Adrenal gland (tissue), 12 donors: Measurements from ENCODE around the gene CDH15. TPM values are rescaled to one million over a fixed set of nuclear protein-coding genes. Genes with fewer than 3 reads are reported as not detected.

Experiments
- DNase-seq, 7 donors: peaks; one replicate each; pipeline ENCODE4 v3.0.0-alpha.2; 2019 to 2020
- H3K27ac ChIP-seq, 5 donors: fragments of 200-600 bp; sonication (generic) in 4 of 5; 1 replicate in 3 of 5; 2 replicates in 2 of 5; pipeline versions ENCODE4 v1.5.1 to v1.8.0; 2016 to 2020; ENCODE audit warnings: mild to moderate bottlenecking in 1 of 5
- H3K27me3 ChIP-seq: fragments of 200-600 bp; 2 replicates; pipeline ENCODE4 v1.8.0; 2021
- H3K36me3 ChIP-seq, 2 donors: fragments of 200-600 bp; replicated peaks in 1 of 2; 1 replicate in 1 of 2; 2 replicates in 1 of 2; pipeline versions ENCODE4 v1.5.1 to v1.8.0; 2018 to 2022
- H3K4me1 ChIP-seq, 2 donors: fragments of 200-600 bp; replicated peaks in 1 of 2; 1 replicate in 1 of 2; 2 replicates in 1 of 2; pipeline versions ENCODE4 v1.5.1 to v1.8.0; 2018 to 2021
- H3K4me3 ChIP-seq, 4 donors: fragments of 200-600 bp; sonication (generic) in 3 of 4; one replicate each; pipeline ENCODE4 v1.5.1; 2016 to 2018
- H3K9me3 ChIP-seq, 3 donors: fragments of 200-600 bp; sonication (generic) in 1 of 3; replicated peaks in 1 of 3; 1 replicate in 2 of 3; 2 replicates in 1 of 3; pipeline versions ENCODE4 v1.5.1 to v1.8.0; 2016 to 2021
- POLR2A ChIP-seq, 2 donors: fragments of 450-650 bp; IDR thresholded peaks; one replicate each; pipeline ENCODE4 v1.6.1; 2017; ENCODE audit warnings: antibody characterized with exemption in 2 of 2, mild to moderate bottlenecking in 2 of 2, moderate library complexity in 1 of 2
- WGBS, 4 donors: extraction: QIAGEN DNeasy Blood & Tissue Kit in 2 of 4; methylation state at CpG; one replicate each; pipeline versions ENCODE4 v1.1.5 to v1.1.7; 2013 to 2017; 5-methylcytosine and 5-hydroxymethylcytosine counted together
- intact Hi-C, 2 donors: fragments of 100-400 bp; cut with DNase I; formaldehyde crosslinking; loops; one replicate each; pipeline versions ENCODE4 v1.14.1 to v1.15.0; 2022 to 2023
- polyA plus RNA-seq, 3 donors: library from polyadenylated mRNA; stranded (reverse); fragments of 200-250 nt in 2 of 3; fragments of 350-450 nt in 1 of 3; fragmentation: Illumina TruSeq in 1 of 3; extraction: RNeasy Lipid Tissue Mini Kit (QIAGEN cat#74804) in 1 of 3; gene quantifications; one replicate each; pipeline ENCODE4 v1.2.3, GENCODE V29; 2013 to 2014
- total RNA-seq, 9 donors: library from RNA; depleted of rRNA in 4 of 9; stranded (reverse); fragments of >200 nt in 4 of 9; fragments of 120-200 nt in 1 of 9; fragmentation: NEBNext Ultra II Directional in 1 of 9; extraction: Animal tissue kit (Norgen Biotek cat#: 25700) in 1 of 9; gene quantifications; one replicate each; pipeline versions ENCODE4 v1.1.0 to v1.2.4, GENCODE V29; 2013 to 2023
- TF ChIP-seq, protein P1 (sequence below), 6 experiments: fragments of 450-650 bp in 4 of 6; fragments of 200-600 bp in 2 of 6; sonication (generic) in 1 of 6; IDR thresholded peaks; 1 replicate in 5 of 6; 2 replicates in 1 of 6; pipeline versions ENCODE4 v1.5.1 to v1.8.0; 2016 to 2021; ENCODE audit warnings: antibody characterized with exemption in 6 of 6, mild to moderate bottlenecking in 2 of 6, moderate library complexity in 1 of 6
- donor health status: healthy with polysubstance abuse.
- donor health status: Bipolar disorder and iron deficiency.
- donor health status: DM: yes; HTN: yes; CAD: no.
- donor health status: DM: no; HTN: no; CAD: no.
- donor health status: DM: no; HTN: no; CAD: no.
- donor health status: DM: yes; HTN: yes; CAD: no.

CDH15 gene
- total and polyA plus RNA-seq, 12 donors: 0.05 to 0.32 (median 0.17) TPM; not detected in 1

GRCh38 chr16:89138843-89139520 lies 32.6 kb upstream of the CDH15 start:
- H3K27me3 ChIP-seq: no peaks in the 10 kb centered on the region
- H3K9me3 ChIP-seq: no peaks in the 10 kb centered on the region
- TF ChIP-seq, protein P1, sequence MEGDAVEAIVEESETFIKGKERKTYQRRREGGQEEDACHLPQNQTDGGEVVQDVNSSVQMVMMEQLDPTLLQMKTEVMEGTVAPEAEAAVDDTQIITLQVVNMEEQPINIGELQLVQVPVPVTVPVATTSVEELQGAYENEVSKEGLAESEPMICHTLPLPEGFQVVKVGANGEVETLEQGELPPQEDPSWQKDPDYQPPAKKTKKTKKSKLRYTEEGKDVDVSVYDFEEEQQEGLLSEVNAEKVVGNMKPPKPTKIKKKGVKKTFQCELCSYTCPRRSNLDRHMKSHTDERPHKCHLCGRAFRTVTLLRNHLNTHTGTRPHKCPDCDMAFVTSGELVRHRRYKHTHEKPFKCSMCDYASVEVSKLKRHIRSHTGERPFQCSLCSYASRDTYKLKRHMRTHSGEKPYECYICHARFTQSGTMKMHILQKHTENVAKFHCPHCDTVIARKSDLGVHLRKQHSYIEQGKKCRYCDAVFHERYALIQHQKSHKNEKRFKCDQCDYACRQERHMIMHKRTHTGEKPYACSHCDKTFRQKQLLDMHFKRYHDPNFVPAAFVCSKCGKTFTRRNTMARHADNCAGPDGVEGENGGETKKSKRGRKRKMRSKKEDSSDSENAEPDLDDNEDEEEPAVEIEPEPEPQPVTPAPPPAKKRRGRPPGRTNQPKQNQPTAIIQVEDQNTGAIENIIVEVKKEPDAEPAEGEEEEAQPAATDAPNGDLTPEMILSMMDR (IDR thresholded peaks at IDR 0.05): no peak
- TF ChIP-seq POLR2A (IDR thresholded peaks at IDR 0.05): no peak
- intact Hi-C loops: no loop called here
- 93 to 96% (median 95%) methylated on average over 30 of the region's 30 CpGs for whole genome bisulfite sequencing, 4 donors
- peaks cover 0 to 45% of the 10 kb centered on the region in 2 donors for H3K36me3 ChIP-seq
- DNase-seq: no peak
- H3K27ac ChIP-seq: no peak overlapping the region
- H3K4me1 ChIP-seq: no peaks in the 10 kb centered on the region
- no peak overlapping the region for H3K4me3 ChIP-seq

DNA sequence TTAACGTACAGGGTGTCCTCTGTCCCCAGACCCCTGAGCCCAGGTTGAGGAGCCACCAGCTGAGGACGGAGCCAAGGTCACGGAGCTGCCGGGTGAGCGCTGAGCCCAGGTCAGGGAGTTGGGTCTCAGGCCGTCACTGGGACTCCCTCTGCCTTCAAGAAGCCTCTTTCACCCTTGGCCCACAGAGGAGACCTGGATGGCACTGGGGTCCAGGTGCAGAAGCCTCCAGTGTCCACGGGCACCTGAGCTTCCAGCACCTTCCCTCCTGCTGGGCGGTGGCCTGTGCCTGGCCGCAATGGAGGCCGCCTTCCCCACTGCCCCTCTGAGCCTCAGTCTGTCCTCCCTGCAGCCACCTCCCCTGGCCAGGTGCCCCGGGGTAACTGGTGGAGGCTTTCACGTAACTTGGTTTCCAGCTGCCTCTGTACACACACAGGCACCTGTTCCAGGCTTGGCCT lies 31.6 kb upstream of the CDH15 start:
- no peaks in the 10 kb centered on the region for H3K27me3 ChIP-seq
- H3K9me3 ChIP-seq: no peaks in the 10 kb centered on the region
- H3K36me3 ChIP-seq: peaks cover 0 to 35% of the 10 kb centered on the region in 2 donors
- no peak overlapping the region for H3K4me3 ChIP-seq
- DNase-seq: no peak
- intact Hi-C loops: no loop called here
- H3K27ac ChIP-seq: no peak overlapping the region
- TF ChIP-seq POLR2A (IDR thresholded peaks at IDR 0.05): no peak
- TF ChIP-seq, protein P1 (IDR thresholded peaks at IDR 0.05): no peak
- H3K4me1 ChIP-seq: no peaks in the 10 kb centered on the region
- WGBS, 4 donors: 93 to 100% (median 97%) methylated on average over 1 to 12 of the region's 12 CpGs

- WGBS, 4 donors: 89 to 94% (median 92%) methylated on average over 11 to 13 of the region's 13 CpGs
- TF ChIP-seq, protein P1 (IDR thresholded peaks at IDR 0.05): no peak
- no peak for TF ChIP-seq POLR2A (IDR thresholded peaks at IDR 0.05)
- Histone ChIP-seq H3K9me3 (no peaks in the 10 kb centered on the region), H3K36me3 (peaks cover 0 to 38% of the 10 kb centered on the region in 2 donors), H3K4me1 (no peaks in the 10 kb centered on the region), H3K27me3 (no peaks in the 10 kb centered on the region), H3K27ac (no peak overlapping the region), H3K4me3 (no peak overlapping the region)
- intact Hi-C loops: no loop called here
- DNase-seq: no peak
Observed at GRCh38 chr16:89140401-89140800, 31.1 kb upstream of the CDH15 start.

- H3K27ac ChIP-seq: no peak overlapping the region
- TF ChIP-seq POLR2A (IDR thresholded peaks at IDR 0.05): no peak
- TF ChIP-seq, protein P1 (IDR thresholded peaks at IDR 0.05): no peak
- H3K27me3 ChIP-seq: no peaks in the 10 kb centered on the region
- no peaks in the 10 kb centered on the region for H3K9me3 ChIP-seq
- 91 to 95% (median 92%) methylated on average over 19 to 31 of the region's 31 CpGs for WGBS, 4 donors
- H3K36me3 ChIP-seq: peaks cover 0 to 43% of the 10 kb centered on the region in 2 donors
- intact Hi-C loops: no loop called here
- DNase-seq: no peak
- no peaks in the 10 kb centered on the region for H3K4me1 ChIP-seq
- H3K4me3 ChIP-seq: no peak overlapping the region
Observed at GRCh38 chr16:89140981-89141883, 30.3 kb upstream of the CDH15 start.
